ENCODE measurements around the gene PRKAG2. TPM values are rescaled to one million over a fixed set of nuclear protein-coding genes. Genes with fewer than 3 reads are reported as not detected.
"Not testable (repeated sequence)": the region's sequence is repeated elsewhere in the genome, so short reads cannot be mapped to it uniquely, and the experiment has no call there.

PRKAG2 gene
- total RNA-seq, 1 donor from 2014 or later, result 130 TPM

- no peak for DNase-seq
- H3K36me3 ChIP-seq, result no peaks in the 10 kb centered on the region
- peaks cover 19% of the 10 kb centered on the region for H3K27me3 ChIP-seq (ENCODE audit: low read depth)
- no peak overlapping the region for H3K4me3 ChIP-seq
- H3K9me3 ChIP-seq (replicated peaks), result peaks cover 20% of the 10 kb centered on the region
- no peak overlapping the region for H3K27ac ChIP-seq (replicated peaks)
- TF ChIP-seq, protein P1, sequence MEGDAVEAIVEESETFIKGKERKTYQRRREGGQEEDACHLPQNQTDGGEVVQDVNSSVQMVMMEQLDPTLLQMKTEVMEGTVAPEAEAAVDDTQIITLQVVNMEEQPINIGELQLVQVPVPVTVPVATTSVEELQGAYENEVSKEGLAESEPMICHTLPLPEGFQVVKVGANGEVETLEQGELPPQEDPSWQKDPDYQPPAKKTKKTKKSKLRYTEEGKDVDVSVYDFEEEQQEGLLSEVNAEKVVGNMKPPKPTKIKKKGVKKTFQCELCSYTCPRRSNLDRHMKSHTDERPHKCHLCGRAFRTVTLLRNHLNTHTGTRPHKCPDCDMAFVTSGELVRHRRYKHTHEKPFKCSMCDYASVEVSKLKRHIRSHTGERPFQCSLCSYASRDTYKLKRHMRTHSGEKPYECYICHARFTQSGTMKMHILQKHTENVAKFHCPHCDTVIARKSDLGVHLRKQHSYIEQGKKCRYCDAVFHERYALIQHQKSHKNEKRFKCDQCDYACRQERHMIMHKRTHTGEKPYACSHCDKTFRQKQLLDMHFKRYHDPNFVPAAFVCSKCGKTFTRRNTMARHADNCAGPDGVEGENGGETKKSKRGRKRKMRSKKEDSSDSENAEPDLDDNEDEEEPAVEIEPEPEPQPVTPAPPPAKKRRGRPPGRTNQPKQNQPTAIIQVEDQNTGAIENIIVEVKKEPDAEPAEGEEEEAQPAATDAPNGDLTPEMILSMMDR (IDR thresholded peaks at IDR 0.05; ENCODE audit: borderline replicate concordance), result no peak
- H3K4me1 ChIP-seq, result no peaks in the 10 kb centered on the region
- intact Hi-C loops (cut with micrococcal nuclease), result no loop called here
These were observed 41.0 kb upstream of the PRKAG2 start for GRCh38 chr7:151917791-151918509.

DNA sequence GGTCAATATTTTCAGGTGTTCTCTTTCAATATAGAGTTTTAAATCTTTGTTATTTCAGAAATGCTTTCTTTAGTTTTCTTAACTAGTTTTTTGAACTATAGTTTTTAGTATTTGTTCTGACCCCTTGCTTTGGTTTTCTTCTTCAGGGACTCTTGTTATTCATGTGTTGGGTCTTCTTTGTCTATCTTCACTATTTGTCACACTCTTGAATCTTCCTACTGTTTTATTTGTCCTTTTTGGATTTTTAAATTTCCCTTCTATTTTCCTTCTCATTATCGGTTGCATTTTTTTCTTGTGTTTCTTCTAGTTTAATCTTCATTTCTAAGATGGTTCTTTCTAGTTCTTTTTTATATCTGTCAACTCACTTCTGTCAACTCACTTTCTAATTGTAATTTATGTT lies 37.1 kb upstream of the PRKAG2 start:
- peaks cover 3% of the 10 kb centered on the region for H3K27me3 ChIP-seq (ENCODE audit: low read depth)
- intact Hi-C loops (cut with micrococcal nuclease), result no loop called here
- no peaks in the 10 kb centered on the region for H3K36me3 ChIP-seq
- no peak overlapping the region for H3K27ac ChIP-seq (replicated peaks)
- TF ChIP-seq, protein P1 (IDR thresholded peaks at IDR 0.05; ENCODE audit: borderline replicate concordance), result no peak
- H3K4me1 ChIP-seq, result no peaks in the 10 kb centered on the region
- H3K4me3 ChIP-seq, result no peak overlapping the region
- peaks cover 20% of the 10 kb centered on the region for H3K9me3 ChIP-seq (replicated peaks)
- DNase-seq, result no peak

- H3K27me3 ChIP-seq (ENCODE audit: low read depth); H3K4me1 ChIP-seq; H3K4me3 ChIP-seq; H3K36me3 ChIP-seq; intact Hi-C loops (cut with micrococcal nuclease); H3K27ac ChIP-seq (replicated peaks); DNase-seq: not testable (repeated sequence)
- peaks cover 20% of the 10 kb centered on the region for H3K9me3 ChIP-seq (replicated peaks)
These were observed 33.7 kb upstream of the PRKAG2 start for GRCh38 chr7:151910655-151911054.

DNA sequence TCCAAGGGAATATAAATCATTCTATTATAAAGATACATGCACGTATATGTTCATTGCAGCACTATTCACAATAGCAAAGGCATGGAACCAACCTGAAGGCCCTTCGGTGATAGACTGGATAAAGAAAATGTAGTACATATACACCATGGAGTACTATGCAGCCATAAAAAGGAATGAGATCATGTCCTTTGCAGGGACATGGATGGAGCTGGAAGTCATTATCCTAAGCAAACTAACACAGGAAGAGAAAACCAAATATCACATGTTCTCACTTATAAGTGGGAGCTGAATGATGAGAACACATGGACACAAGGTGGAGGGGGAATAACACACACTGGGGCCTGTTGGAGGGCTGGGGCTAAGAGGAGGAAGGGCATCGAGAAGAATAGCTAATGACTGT lies 30.2 kb upstream of the PRKAG2 start:
- DNase-seq; intact Hi-C loops (cut with micrococcal nuclease): not testable (repeated sequence)

GRCh38 chr7:151905766-151906165 lies 28.9 kb upstream of the PRKAG2 start:
- intact Hi-C loops (cut with micrococcal nuclease), result no loop called here
- no peaks in the 10 kb centered on the region for H3K9me3 ChIP-seq (replicated peaks)
- H3K36me3 ChIP-seq, result no peaks in the 10 kb centered on the region
- no peaks in the 10 kb centered on the region for H3K4me1 ChIP-seq
- DNase-seq, result no peak
- no peak overlapping the region for H3K4me3 ChIP-seq
- TF ChIP-seq, protein P1 (IDR thresholded peaks at IDR 0.05; ENCODE audit: borderline replicate concordance), result no peak
- H3K27ac ChIP-seq (replicated peaks), result no peak overlapping the region
- H3K27me3 ChIP-seq (ENCODE audit: low read depth), result peaks cover 9% of the 10 kb centered on the region

More for the DNA sequence above, 30.2 kb upstream of the PRKAG2 start:
- H3K4me1 ChIP-seq; H3K9me3 ChIP-seq (replicated peaks); H3K27me3 ChIP-seq (ENCODE audit: low read depth); H3K36me3 ChIP-seq; H3K27ac ChIP-seq (replicated peaks); H3K4me3 ChIP-seq: not testable (repeated sequence)

GRCh38 chr7:151905353-151905752 lies 28.4 kb upstream of the PRKAG2 start:
- Histone ChIP-seq H3K4me3 (no peak overlapping the region), H3K27me3 (ENCODE audit: low read depth) (peaks cover 9% of the 10 kb centered on the region), H3K4me1 (no peaks in the 10 kb centered on the region), H3K36me3 (no peaks in the 10 kb centered on the region), H3K27ac (replicated peaks) (no peak overlapping the region), H3K9me3 (replicated peaks) (no peaks in the 10 kb centered on the region)
- TF ChIP-seq, protein P1 (IDR thresholded peaks at IDR 0.05; ENCODE audit: borderline replicate concordance), result no peak
- intact Hi-C loops (cut with micrococcal nuclease), result no loop called here
- no peak for DNase-seq
